Pons (tissue), 1 donor: ENCODE results near the gene PTK6.

Source experiments
- DNase-seq: peaks from one replicate; pipeline ENCODE4 v3.0.0-alpha.2; 2016; ENCODE audit warnings: low spot score

The PTK6 gene

GRCh38 chr20:63557481-63557891 lies 20.3 kb upstream of the PTK6 start:
- DNase-seq = no peak

DNA sequence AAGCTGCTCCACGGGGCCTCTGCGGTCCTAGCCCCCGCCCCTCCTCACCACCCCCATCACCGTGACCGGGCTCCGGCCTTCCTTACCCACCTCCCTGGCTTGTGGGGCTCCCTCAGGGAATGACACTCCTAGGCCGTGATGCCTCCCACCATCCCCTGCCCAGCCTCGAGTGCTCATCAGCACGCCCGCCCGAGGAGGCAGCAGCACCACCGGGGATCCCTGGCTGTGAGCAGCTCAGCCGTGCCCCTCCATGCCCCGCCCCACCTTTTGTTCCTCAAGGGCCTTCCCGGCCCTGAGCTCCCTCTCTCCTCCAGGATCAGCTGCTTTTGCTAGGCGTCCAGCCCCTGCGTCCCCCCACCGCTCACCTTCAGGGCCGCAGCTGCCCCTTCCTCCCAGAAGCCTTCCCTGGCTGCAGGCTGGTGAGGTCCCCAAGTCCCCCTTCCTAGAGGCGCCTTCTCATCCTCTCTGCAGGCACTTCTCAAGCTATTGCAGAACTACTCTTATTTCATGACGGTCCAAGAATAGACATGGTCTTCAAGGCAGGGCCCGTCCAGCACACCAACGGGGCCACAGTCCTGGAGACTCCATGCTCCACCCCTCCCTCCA lies 19.8 kb upstream of the PTK6 start:
- DNase-seq = no peak

DNA sequence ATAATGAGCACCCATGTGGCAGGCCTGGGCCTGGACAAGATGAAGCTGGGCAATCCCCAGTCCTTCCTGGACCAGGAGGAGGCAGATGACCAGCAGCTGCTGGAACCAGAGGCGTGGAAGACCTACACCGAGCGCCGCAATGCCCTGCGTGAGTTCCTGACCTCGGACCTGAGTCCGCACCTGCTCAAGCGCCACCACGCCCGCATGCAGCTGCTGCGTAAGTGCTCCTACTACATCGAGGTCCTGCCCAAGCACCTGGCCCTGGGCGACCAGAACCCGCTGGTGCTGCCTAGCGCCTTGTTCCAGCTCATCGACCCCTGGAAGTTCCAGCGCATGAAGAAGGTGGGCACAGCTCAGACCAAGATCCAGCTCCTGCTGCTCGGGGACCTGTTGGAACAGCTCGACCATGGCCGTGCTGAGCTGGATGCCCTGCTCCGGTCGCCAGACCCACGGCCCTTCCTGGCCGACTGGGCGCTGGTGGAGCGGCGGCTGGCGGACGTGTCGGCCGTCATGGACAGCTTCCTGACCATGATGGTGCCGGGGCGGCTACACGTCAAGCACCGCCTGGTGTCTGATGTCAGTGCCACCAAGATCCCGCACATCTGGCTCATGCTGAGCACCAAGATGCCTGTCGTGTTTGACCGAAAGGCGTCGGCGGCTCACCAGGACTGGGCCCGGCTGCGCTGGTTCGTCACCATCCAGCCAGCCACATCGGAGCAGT lies 18.6 kb upstream of the PTK6 start:
- no peak for DNase-seq

GRCh38 chr20:63554361-63555278 lies 17.4 kb upstream of the PTK6 start:
- DNase-seq = no peak

GRCh38 chr20:63553933-63554290 lies 16.7 kb upstream of the PTK6 start, which contains the start of gene FNDC11:
TSS of gene FNDC11 (plus strand) at chr20:63554159. CDS start at chr20:63555664, 1,505 bp downstream.
- DNase-seq = no peak

DNA sequence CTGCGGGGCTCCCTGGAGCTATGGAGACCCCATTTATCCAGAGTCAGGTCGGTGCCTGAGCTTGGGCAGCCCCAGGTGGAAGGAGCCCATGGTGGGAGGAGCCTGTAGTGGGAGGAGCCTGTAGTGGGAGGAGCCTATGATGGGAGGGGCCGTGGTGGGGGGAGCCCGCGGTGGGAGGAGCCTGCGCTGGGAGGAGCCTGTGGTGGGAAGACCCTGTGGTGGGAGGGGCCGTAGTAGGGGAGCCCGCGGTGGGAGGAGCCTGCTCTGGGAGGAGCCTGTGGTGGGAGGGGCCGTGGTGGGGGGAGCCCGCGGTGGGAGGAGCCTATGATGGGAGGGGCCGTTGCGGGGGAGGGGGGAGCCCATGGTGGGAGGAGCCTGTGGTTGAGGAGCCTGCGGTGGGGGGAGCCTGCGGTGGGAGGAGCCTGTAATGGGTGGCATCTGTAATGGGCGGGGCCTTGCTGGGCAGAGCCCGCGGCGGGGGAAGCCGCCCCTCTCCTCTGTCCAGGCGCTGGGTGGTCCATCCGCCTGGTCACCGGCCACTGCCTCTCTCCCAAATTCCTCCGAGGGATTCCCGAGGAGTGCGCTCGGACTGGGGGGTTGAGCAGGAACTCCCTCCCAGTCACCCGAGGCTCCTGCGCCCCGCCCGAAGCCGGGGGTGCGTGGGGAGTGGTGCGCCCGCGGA lies 16.2 kb upstream of the PTK6 start:
- no peak for DNase-seq

DNA sequence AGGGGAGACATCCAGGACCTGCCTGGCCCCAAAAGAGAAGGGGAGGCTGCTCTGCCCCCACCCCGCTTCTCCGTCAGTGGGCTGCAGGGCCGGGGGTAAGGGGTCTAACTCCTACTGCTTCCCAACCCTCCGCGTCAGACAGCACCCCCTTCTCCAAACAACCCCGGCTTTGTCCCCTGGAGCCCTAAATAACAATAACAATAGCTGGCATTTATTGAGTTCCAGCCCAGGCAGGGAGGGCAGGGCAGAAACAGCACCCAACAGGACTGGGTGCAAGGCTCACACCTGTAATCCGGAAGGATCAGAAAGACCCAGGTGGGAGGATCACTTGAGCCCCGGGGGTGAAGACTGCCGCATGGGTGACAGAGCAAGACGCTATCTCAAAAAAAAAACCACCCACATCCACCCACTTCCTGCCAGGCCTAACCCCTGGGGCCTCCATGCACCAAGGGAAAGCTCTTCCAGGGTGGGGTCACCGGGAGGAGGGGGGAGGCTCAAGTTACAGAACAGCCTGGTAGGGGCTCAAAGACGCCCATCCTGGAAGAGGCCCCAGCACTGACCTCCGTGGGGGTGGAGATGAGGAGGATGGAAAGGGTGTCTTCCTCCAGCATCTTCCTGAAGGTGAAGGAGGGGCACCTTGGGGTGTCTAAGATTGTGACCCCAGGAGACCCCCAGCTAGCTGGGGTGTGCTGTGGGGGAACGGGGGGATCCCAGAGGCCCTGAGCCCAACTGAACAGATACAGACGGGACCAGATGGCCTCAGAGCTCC lies 15.5 kb upstream of the PTK6 start:
- no peak for DNase-seq

DNA sequence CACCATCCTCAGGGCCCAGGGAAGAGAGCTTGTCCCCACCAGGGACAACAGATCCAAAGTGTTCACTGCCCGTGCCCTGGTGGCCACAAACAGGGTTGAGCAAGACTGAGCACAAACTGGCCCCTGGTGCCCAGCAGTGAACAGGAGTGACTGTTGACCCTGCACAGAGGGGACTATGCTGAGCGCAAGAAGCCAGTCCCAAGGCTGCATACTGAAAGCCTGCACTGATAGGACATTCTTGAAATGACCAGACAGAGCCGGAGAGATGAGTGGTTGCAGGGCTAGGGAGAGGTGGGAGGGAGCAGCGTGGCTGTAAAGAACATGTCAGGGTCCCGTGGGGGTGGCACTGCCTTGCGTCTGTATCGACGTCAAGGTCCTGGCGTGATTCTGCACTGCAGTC lies 13.9 kb upstream of the PTK6 start:
- no peak for DNase-seq

DNA sequence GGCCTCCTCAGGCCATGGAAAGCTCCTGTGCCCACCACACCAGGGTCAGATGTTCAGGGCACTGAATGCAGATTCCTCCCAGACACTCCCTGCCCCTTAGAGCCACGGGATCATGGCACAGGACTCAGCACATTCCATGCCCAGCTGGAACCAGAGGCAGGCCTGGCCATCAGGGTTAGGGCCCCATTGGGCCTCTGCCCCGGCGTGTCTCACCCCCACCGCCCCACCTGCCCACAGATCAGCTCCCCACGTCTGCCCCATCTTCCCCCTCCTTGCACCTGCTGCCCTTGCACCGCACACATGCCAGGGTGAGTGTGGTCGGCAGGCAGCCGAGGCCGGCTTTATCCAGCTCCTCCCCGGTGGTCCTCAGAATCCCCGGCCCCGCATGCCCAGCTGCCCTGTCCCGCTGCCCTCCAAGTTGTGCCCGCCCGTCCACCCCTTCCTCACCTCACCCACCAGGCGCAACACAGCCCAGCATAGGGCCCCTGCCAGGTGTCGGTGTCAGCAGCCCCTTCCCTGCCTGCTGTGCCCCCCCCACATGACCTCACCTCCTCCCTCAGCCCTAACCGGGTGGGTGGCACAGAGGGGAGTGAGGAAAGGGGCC lies 12.6 kb upstream of the PTK6 start:
- no peak for DNase-seq

GRCh38 chr20:63549019-63549418 lies 11.8 kb upstream of the PTK6 start:
- DNase-seq = no peak

GRCh38 chr20:63548542-63548941 lies 11.4 kb upstream of the PTK6 start:
- DNase-seq = no peak

DNA sequence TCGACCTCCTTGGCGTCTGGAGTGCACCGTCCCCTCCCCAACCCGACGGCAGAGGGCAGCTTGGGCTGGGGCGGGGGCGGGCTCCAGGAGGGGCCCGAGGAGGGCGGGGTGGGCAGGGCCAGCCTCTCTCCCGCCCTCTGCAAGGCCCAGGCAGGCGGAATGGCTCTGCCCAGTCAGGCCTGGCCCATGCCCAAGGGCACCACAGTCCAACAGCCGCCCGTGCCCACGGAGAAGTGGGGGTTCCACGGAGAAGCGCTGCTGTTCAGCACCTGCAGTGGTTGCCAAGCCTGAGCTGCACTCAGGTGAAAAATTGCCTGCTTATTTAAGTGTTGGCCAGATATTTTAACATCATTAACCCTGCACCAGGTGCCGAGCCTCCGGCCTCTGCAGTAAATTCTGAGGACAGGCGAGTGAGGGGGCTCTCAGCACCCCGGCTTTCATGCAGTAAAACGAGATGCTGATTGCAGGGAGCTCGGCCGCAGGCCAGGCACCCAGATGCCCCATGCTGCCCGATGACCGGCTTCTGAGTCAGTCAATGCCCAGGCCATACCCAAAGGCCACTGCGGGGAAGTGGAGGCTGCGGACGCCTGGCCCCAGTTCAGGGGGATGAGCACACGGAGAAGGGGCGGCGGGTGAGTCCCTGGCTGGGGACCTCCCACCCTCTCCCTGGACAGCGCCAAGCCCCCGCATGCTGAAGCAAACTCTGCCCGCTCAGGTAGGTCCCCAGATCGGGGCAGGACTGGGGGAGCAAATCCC lies 10.7 kb upstream of the PTK6 start, which contains the start of gene SRMS:
SRMS (minus strand) TSS at position 25 of the 756 bp plus-strand sequence. CDS start 286 bp downstream, outside the sequence.
- DNase-seq = no peak

GRCh38 chr20:63546956-63547724 lies 10.0 kb upstream of the PTK6 start:
- no peak for DNase-seq

- DNase-seq = no peak
Observed at GRCh38 chr20:63546256-63546955, 9.2 kb upstream of the PTK6 start.

DNA sequence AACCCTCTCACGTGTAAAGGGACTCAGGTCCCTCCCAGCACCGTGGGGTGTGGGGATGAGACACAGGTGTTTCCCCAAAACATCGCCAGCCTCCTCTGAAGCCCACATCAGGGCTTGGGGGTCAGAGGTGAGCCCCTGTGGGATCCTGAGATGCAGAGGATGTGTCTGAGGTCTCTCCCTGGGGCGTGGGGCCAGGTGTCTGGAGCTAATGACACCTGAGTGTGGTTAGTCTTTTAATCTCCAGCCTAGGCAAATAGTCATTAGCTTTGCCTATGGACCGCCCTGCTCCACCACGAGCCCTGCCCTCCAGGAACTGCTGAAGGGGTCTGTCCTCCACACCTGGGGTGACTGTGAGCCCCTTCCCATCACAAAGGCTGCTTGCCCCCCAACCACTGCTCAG lies 8.6 kb upstream of the PTK6 start:
- no peak for DNase-seq

DNA sequence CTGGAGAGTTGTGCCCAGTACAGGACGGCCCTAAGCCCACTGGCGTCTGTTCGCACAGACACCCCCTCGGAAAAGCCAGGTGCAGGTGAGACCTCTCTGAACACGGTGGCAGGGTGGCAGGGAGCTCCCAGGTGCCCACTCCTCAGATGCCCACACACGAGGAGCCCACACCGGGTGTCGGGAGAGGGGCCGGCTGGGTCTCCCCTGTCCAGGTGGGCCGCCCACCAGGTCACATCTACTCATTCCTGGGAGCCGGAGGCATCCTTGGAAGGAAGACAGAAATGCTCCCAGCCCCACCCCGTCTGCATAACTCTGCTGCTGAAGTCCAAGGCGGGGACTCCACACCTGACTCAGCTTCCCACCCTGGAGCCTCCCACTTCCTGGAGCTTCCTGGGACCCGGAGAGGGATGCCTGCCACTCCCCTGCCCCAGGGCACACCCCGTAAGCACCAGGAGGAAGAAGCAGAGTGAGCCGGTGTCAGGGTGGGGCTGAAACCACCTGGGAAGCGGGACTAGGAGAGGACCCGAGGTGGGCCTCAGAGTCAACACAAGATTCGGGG lies 7.9 kb upstream of the PTK6 start:
- no peak for DNase-seq

DNA sequence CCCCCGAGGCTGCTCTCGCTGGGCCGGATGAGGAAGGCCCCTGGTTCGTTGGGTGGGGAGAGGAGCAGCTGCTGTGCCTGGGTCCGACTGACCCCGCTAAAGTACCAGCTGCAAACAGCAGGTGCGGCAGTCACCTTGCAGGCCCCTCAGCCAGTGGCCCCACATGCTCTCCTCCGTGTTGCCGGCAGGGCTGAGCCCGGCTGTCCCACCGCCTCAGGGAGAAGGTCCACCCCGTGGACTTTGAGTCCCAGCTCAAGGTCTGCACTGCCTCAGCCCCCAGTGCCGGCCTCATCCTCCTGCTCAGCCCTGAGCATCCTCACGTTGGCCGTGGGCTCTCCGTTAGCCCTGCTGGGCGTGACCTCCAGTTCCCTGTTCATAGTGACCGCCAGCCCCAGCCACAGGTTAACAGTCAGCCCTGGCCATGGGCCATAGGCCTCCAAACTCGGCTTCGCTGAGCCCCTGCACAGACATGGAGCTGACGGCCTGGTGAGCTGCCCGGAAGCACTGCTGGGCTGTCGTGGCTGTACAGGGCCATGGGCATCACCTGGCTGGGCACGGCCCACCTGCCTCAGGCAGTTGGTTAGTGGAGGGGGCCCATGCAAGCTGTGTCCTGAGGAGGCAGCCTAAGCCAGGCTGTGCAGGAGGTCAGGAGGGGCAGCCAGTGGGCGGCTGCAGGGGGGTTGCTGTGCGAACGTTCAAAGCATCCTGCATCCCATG lies 7.2 kb upstream of the PTK6 start:
- no peak for DNase-seq

- DNase-seq = no peak
Observed at GRCh38 chr20:63543733-63544132, 6.6 kb upstream of the PTK6 start.
